CD4-positive, alpha-beta T cell treated with Interleukin-12 subunit alpha and Interleukin-12 subunit beta, for 1 hour (primary cell): ENCODE results near the gene FDX2.
A peak's percentile ranks its signal among the peaks of the same experiment; 100 is the strongest.
"Not testable (repeated sequence)": the region's sequence is repeated elsewhere in the genome, so short reads cannot be mapped to it uniquely, and the experiment has no call there.

Experiments
- DNase-seq: peaks from one replicate; pipeline ENCODE4 v3.0.0-alpha.2; 2020

The FDX2 gene

DNA sequence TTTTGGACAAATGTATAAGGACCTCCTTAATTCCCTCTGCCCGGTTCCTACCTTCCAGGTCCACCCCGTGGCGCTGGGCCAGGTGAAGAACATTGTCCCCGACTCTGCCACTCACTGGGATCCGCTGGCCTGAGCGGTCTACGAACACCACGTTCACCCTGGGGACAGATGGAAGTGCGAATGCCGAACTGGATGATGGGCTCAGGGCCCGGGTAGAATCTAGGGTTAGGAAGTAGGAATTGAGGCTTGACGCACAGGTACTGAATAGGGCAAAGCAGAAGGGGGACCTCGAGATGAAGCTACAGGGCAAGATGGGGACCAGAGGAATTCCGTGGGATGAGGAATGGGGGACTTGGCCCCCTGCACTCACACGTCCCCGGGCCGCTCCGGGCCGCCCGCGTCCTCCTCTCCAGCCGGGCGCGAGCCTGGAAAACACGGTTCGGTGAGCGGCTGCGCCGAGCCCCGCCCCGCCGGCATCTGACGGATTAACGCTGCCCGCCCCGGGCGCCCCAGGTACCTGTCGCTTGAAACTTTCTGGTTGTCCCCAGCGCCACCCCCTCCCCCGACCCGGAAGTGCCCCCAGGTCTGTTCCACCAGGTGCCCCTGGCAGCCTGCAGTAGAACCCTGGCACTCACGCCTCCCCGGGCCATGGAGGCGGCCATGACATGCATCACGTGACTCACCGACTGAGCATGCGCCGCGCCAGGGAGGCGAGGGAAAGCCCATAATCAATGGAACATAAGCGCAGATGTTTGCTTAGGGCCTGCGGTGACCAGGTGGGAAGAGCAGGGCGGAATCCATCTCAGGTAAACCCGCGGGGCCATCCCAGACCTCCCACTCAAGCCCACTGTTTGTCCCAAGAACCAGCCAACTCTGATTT lies at the start of gene FDX2:
Gene FDX2, minus strand, starts transcription at position 681 of the 880 bp plus-strand sequence. Its CDS starts 19 bp downstream, at position 662.
- peak; percentile 92 for DNase-seq

DNA sequence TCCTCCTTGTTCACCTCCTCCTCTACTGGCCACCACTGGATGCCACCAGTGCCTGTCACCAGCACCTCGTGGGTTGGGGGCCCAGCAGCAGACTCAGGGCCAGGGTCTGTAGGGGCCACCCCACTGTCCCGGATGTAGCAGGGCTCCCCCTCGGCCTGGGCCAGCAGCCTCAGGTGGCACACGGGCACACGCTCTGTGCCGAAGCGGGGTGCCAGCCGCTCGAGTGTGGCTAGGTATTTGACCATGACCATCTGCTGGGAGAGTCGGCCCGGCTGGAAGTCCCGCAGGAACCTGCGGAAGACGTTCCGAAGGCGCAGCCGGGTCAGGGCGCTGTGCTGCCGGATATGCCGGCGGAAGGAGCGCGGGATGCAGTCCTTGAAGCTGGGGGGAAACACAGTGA lies 49.7 kb upstream of the FDX2 start:
- no peak for DNase-seq

DNA sequence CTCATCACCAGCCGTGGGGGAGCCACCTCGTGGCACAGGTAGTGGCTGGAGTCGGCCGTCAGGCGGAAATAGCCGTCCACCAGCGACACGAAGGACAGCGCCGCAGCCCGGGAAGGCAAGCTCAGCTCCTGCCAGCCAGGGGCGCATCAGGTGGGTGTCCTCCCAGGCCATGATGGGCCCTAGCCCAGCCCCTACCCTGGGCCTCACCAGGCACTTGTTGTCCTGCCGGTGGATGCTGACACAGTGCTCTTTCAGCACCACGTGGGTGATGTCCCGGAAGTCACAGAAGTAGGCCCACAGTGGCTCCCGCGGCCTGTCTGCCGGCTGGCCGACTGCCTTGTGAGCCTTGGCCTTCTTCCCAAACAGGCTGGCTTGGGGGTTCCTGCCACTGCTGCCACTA lies 48.8 kb upstream of the FDX2 start:
- DNase-seq = no peak

DNA sequence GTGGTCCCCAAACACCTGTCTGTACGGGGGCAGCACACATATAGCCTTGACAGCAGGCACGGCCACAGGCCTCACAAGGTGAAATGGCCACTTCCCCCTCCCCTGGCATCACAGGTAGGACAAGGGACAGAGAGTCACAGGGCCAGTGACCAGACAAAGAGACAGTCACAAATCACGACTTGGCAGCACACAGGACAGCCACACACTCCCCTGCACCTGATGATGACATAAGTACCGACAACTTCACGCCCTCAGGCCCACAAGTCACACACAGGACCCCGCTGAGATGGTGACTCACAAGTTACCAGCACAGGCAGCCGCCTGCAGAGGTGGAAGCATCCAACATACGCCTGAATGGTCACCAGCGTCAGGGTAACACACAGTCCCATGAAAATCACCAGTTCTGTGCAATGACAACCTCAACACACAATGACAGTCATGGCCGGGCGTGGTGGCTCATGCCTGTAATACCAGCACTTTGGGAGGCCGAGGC lies 48.0 kb upstream of the FDX2 start:
- DNase-seq = no peak

DNA sequence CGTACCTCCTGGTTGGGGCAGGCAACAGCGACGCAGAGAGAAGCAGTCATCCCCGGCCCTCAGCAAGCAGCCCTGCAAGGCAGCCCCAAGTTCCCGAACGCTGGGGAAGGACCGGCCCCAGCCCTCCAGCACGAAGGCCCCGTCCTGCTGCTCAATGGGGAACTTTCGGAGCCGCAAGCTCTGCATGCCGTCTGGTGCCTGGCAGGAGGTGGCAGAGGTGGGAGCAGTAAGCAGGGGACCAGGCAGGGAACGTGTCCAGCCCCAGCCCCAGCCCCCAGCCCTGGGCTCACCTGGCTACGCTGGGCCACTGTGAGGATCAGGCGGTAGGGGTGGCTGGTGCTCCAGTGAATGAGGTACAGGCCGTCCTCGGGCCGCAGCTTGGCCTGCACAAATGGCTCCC lies 46.4 kb upstream of the FDX2 start:
- DNase-seq = no peak

DNA sequence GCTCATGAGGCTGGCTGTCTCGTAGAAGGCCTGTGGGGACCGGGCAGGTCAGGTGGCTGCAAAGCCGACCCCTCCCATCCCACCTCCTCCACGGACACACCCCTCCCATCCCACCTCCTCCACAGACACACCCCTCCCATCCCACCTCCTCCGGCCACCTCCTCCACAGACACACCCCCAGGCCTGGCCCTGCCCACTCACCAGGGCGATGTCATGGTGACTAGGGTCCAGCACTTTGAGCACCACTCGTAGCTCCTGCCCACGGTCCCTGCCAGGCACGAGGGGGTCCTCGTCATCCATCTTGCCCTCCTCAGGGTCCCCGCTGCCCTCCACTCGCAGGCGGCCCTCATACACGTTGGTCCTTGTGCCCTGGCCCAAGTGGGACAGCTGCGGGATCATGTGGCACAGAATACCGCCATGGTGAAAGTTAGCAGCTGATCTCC lies 45.8 kb upstream of the FDX2 start:
- no peak for DNase-seq

DNA sequence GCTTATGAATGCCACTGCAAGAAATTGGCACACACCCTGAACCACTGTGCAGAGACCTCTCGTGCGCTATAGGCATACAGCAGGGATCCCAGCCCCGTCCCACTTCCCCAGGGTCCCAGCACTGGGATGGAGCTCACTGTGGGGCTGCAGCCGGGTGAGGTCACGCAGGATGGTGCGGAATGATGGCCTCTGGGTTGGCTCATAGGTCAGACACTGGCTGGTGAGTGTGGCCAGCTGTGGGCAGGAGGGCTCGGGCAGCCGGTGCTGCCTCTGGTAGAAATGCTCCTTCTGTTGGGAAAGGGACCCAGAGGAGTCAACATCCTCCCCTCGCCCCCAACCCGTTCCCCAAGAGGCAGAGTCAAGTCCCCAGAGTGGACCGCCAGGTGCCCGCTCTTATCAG lies 40.6 kb upstream of the FDX2 start:
- no peak for DNase-seq

DNA sequence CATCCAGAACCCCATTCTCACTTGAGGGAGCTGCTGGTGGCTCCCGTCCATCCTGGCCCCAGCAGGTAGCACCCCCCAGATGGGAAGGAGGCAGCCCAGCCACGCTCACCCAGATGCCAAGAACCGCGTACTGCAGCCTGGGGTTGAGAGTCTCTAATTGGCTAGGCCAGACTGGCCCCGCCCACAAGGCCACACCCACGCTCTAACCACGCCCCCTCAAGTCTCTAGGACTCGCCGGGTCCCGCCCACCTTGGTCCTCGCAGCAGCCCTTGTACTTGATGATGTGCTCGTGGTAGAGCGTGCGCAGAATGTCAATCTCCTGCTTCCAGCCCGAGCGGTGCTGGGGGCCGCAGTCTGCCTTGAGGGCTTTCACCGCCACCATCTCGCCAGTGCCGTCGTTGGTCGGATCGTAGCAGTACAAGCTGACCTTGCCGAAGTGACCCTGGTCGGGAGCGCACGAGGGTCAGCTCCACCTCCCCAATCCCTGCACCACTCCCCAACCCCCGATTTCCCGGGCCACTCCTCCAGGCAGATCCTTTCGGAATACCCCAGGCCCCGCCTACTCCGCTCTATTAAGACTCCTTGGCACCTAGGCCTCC lies 38.1 kb upstream of the FDX2 start:
- peak; percentile 33 for DNase-seq

DNA sequence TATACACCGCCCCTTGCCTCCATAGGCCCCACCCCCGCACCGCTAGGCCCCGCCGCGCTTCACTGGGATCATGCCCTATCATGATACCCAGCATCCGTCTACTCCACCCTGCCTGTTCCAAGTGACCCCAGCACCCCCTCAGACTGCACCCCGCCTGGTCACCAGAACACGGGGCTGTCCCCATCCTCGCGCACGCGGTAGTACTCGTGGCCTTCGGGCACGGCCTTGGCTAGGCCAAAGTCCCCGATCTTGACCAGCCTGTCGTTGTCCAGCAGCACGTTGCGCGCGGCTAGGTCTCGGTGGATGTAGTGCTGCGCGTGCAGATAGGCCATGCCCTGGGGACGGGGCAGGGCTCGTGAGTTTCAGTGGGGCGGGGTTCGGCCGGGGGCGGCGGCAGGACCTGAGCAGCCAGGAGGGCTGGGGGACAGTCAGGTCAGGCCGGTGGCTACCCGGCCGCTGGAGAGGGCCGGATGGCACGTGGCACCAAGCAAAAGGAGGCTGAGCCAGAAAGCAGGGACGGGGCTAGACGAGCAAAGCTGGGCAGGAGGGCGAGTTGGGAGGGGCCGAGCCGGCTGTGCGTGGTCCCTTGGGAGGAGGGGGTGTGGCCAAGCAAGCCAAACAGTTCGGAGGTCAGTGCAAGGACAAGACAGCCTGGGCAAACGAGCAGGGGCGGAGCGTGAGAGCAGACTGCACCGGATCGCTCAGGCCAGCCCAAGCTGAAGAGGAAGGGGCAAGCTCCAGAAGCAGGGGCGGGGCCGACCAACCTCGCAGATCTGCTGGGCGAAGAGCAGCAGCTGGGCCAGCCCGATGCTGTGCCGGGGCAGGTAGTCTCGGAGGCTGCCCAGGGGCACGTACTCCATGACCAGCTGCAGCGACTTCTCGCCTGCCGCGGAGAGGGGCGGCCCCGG lies 37.2 kb upstream of the FDX2 start:
- DNase-seq = no peak

DNA sequence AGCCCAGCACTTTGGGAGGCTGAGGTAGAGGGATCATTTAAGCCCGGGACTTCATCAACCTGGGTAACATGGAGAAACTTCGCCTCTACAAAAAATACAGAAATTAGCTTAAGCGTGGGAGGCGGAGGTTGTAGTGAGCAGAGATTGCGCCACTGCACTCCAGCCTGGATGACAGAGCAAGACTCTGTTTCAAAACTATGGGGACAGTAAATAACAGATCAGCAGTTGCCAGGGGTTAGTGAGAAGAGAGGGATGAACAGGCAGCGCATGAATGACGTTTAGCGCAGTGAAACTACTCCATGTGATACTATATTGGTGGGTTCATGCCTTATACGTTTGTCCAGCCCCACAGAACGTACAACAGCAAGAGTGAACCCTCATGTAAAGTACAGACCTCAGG lies 30.7 kb upstream of the FDX2 start:
- DNase-seq = no peak

DNA sequence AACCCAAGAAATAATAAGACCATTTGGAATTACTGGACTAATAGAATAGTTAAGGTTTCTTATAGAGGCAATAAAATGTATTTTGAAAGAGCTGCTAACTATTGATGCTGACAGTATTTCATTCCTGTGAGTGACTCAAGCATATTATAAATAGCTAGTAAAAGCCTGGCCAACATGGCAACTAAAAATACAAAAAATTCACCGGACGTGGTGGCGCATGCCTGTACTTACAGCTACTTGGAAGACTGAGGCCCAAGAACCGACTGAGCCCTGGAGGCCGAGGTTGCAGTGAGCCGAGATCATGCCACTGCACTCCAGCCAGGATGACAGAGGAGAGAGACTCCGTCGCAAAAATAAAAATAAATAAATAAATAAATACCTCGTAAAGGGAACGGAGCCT lies 29.0 kb upstream of the FDX2 start:
- no peak for DNase-seq

DNA sequence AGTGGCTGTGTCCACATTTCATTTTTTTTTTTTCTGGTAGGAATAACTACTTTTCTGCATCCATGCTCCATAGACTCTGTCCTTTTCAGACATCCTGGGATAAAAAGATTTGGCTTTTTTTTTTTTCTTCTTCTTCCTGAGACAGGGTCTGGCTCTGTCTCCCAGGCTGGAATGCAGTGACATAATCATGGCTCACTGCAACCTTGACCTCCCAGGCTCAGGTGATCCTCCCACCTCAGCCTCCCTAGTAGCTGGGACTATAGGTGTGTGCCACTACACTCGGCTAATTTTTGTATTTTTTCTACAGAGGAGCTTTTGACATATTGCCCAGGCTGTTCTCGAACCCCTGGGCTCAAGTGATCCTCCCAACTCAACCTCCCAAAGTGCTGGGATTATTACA lies 27.7 kb upstream of the FDX2 start:
- DNase-seq = no peak

DNA sequence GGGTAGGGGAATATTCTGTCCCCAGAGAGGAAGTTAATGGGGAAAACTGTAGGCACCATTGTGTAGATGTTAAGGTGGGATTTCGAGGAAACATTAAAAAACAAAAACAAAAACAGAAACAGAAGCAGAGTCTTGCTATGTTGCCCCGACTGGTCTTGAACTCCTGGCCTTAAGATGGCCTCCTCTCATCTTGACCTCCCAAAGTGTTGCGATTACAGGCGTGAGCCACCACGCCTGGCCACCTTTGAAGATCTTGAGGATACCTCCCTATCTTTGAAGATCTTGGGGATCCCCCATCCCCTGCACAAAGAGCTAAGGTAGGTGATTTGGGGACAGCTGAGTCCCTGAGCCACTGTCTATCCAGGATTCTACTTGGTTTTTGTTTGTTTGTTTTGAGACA lies 24.2 kb upstream of the FDX2 start:
- no peak for DNase-seq

DNA sequence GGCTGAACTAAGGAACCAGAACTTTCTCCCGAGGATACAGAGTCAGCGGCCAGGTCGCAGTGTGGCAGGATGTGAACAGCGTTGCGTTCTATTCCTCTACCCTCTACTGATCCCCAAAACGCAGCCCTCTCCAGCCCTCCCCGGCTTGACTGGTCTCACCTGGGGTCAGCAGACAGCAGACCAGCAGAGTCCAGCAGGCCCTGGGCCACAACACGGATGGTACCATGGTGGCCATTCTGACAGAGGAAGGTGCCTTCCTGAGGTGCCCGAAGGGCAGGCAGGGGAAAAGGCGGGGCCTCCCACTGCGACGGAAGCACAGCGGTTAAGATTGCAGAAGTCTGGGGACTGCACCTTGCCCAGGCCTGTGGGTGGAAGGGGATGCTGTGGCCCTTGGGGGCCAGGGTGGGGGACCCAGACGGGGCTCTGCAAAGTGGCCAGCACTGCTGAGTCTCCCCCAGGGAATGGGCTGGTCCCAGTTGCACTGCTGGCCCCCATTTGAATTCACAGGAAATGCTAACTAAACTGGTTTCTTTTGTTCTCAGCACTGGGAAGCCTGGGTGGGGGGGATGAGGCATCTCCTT lies 23.7 kb upstream of the FDX2 start, which contains the start of gene ICAM3:
Gene ICAM3, minus strand, starts transcription at position 245 of the 581 bp plus-strand sequence. Its CDS starts 10 bp downstream, at position 235.
- DNase-seq = peak; percentile 64

DNA sequence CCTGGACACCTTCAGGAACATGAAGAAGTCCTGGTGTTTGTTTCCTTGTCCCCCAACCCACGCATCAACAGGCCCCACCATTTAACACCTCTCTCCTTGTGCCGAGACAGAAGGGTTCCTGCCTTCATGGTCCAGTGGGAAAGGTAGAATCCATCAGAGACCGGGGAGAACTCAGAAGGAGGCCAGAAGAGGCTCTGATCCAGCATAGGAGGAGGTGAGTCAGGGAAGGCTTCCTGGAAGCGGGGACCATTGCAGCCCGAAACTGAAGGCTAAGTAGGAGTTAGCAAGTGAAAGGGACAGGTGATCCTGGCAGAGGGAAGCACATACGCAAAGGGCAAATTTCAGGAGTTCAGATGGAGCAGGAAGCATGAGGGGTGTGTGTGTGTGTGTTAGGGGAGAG lies 23.1 kb upstream of the FDX2 start:
- DNase-seq = no peak

DNA sequence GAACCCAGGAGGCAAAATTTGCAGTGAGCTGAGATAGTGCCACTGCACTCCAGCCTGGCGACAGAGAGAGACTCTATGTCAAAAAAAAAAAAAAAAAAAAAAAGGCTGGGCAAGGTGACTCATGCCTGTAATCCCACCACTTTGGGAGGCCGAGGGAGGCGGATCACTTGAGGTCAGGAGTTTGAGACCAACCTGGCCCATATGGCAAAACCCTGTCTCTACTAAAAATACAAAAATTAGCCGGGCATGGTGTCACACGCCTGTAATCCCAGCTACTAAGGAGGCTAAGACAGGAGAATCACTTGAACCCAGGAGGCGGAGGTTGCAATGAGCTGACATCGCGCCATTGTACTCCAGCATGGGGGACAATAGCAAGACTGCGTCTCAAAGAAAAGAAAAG lies 20.9 kb upstream of the FDX2 start:
- DNase-seq = not testable (repeated sequence)

DNA sequence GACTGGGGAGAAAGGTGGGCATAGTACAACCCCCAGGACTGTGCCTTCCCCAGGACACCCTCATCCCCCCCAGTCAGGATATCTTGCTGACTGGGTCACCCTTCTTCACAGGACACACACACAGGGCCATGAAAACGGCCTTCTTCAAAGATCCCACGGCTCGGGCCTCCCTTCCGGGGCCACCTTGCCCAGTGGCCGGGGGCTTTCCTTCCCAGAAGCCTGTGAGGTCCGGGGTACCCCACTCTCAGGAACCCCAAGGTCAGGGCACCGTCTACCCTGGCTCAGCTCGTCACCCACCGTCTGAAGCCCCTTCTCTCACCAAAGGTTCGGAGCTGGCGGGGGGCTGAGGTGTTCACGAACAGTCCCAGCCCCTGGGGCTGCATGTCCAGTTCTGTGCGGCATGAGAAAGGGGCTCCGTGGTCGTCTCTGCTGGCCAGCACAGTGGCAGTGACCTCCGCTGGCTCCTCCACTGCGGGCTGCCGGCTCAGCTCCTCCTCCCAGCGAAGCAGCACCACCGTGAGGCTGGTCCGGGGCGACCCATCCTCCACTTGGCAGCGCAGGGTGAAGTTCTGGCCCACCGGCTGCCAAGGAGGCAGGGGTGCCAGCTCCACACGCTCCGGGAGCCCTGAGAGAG lies 19.7 kb upstream of the FDX2 start:
- DNase-seq = no peak

DNA sequence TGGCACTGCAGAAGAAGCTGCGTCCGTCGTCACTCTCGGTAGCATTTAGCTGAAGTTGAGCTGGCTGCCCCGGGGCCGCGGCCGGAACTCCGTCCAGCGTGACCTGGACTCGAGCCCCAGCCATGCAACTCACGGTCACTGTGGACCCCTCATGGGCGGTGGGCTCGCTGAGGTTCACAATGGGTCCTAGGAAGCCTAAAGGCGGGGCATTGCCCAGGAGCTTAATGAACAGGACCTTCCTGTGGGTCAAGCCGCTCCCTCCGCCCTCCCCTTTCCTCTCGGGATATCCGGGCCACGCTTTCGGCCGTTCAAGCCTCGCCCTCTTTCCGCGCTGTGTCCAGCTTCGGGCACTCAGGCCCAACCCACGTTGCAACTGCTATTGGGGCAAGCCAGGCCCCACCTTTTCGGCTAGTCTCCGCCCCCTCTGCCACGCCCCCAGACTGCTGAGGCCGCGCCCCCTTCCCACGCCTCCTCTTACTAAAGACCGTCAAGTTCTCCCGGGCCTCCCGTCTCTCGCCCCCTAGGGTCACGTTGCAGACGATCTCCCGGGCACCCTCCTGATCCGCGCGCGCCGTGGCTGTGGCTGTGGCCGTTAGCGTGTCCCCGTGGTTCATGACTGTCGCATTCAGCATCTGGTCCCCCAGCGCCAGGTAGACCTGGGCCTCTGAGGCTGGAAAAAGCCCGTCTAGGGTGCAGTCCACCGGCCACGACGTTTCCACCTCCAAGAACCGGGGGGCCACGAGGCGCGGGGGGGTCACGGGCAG lies 19.0 kb upstream of the FDX2 start:
- peak; percentile 33 for DNase-seq

DNA sequence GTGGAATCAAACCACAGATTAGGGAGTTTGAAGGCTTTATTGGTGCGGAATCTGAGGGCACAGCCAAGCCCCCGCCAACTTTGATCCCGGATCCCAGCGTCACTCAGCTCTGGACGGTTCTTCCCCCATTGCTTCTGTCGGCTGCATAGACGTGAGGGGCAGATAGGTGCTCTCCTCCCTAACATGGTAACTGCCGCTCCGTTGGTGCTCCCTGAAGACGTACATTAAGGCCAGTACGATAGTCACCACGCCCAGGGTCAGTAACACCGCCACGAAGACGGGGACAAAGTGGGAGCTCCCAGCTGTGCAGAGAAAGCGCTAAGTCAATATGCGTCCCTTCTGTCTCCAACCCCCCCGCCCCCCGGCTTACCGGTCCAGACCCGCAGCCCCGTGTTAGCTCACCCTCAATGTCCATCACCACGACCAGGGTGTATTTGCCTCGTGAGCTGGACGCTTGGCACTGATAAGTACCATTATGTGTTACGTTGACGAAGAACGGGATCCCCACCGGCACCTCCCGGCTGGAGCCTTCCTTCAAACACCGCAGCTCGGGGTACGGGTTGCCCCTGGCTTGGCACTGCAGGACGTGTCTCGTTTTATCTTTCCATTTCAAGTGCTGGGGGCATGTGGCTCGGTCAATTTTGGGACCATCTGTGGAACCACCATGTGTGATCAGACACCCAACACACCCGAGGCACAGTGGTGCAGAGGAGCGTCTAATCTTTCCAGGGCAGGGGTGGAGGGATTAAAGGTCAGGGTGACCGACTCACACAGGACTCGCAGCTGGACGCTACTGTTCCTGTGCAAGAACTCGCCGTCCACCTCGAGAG lies 18.2 kb upstream of the FDX2 start:
- no peak for DNase-seq

DNA sequence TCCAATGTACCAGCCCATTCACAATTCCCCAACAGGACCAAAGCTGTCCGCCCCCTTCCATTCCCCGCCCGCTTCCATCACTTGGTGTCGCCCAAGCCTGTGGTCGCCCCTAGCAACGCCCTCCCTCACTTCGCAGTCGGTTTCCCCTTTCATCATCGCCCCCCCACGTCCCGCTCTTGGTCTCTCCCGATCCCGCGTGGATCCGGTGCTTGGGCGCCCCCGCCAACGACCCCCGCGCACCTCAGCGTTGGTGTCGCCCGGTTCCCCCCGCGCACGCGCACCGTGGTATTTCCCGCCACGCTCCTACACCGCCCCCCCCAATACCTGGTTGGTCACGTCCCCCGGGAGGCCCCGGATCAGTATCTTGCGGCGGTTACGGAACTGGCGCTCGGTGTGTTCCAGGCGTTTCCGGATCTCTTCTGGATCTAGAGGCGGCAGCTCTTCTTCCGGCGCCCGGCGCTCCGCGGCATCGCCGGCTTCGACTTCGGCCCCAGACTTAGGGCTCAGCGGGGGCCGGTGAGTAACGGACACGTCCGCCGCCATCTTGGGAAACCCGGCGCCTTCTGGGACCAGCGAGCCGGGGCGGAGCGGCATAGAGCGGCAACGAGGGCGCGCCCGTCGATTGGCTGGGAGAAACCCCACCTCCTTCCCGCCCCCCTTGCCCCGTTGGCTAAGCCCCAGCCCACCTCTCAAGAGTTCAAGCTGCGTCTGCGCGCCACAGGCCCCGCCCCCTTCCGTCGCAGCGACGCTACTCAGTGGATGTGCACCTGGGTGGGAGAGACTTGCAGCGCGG lies 17.3 kb upstream of the FDX2 start, which contains the start of gene RAVER1:
Gene RAVER1, minus strand, starts transcription at position 565 of the 793 bp plus-strand sequence. Its CDS starts 22 bp downstream, at position 543.
- DNase-seq = peak; percentile 98
